Tibial nerve (tissue), 4 donors: ENCODE measurements around the gene RNF114.

ENCODE experiments used
- EP300 ChIP-seq, 2 donors: sonication (generic); formaldehyde crosslinking; IDR thresholded peaks; one replicate each; pipeline ENCODE4 v1.6.1; 2017; ENCODE audit warnings: antibody characterized with exemption in 2 of 2, mild to moderate bottlenecking in 1 of 2
- POLR2A ChIP-seq, 2 donors: fragments of 450-650 bp; IDR thresholded peaks; one replicate each; pipeline ENCODE4 v1.6.1; 2017; ENCODE audit warnings: antibody characterized with exemption in 2 of 2, mild to moderate bottlenecking in 2 of 2, moderate library complexity in 2 of 2
- TF ChIP-seq, protein P1 (sequence below), 5 experiments: fragments of 200-600 bp in 3 of 5; fragments of 450-650 bp in 2 of 5; sonication (generic) in 3 of 5; IDR thresholded peaks; one replicate each; pipeline ENCODE4 v1.5.1; 2016 to 2019; ENCODE audit warnings: antibody characterized with exemption in 5 of 5, mild to moderate bottlenecking in 3 of 5, moderate library complexity in 2 of 5

- TF ChIP-seq, protein P1, sequence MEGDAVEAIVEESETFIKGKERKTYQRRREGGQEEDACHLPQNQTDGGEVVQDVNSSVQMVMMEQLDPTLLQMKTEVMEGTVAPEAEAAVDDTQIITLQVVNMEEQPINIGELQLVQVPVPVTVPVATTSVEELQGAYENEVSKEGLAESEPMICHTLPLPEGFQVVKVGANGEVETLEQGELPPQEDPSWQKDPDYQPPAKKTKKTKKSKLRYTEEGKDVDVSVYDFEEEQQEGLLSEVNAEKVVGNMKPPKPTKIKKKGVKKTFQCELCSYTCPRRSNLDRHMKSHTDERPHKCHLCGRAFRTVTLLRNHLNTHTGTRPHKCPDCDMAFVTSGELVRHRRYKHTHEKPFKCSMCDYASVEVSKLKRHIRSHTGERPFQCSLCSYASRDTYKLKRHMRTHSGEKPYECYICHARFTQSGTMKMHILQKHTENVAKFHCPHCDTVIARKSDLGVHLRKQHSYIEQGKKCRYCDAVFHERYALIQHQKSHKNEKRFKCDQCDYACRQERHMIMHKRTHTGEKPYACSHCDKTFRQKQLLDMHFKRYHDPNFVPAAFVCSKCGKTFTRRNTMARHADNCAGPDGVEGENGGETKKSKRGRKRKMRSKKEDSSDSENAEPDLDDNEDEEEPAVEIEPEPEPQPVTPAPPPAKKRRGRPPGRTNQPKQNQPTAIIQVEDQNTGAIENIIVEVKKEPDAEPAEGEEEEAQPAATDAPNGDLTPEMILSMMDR (IDR thresholded peaks at IDR 0.05), result no peak
- TF ChIP-seq POLR2A (IDR thresholded peaks at IDR 0.05) (no peak), EP300 (IDR thresholded peaks at IDR 0.05) (no peak)
Measured at GRCh38 chr20:49983123-49983847, 47.1 kb downstream of the RNF114 start.
